ENCODE data around the gene GHRHR. TPM values are rescaled to one million over a fixed set of nuclear protein-coding genes. Genes with fewer than 3 reads are reported as not detected.

Gene GHRHR
- total and polyA plus RNA-seq, 2 donors (not counting 1 experiment from before 2014, with no cell fraction given) = not detected

- Mint-ChIP-seq H3K27me3 (peaks cover 27% of the 10 kb centered on the region), H3K4me1 (no peaks in the 10 kb centered on the region), H3K4me3 (no peak overlapping the region), H3K9me3 (ENCODE audit: insufficient read depth) (peaks cover 5% of the 10 kb centered on the region), H3K27ac (no peak overlapping the region)
- DNase-seq = no peak
- Histone ChIP-seq H4K20me1 (ENCODE audit: control insufficient read depth, insufficient read depth, low read length, poor library complexity, severe bottlenecking) (no peaks in the 10 kb centered on the region), H3K79me2 (ENCODE audit: control insufficient read depth, insufficient read depth, low read length) (no peaks in the 10 kb centered on the region), H3K4me2 (replicated peaks; ENCODE audit: low read depth, low read length, poor library complexity, severe bottlenecking) (no peak overlapping the region), H3K9me3 (ENCODE audit: control extremely low read depth in 1 of 3, control insufficient read depth in 2 of 3, insufficient read depth in 1 of 3, low read length in 2 of 3) (peaks cover 4 to 10% (median 6%) of the 10 kb centered on the region in 3 donors), H3K27me3 (replicated peaks in 1 of 4; ENCODE audit: control extremely low read depth in 1 of 4, control insufficient read depth in 3 of 4, insufficient read depth in 4 of 4, low read length in 3 of 4) (peaks cover 0 to 10% (median 2%) of the 10 kb centered on the region in 4 experiments), H2AFZ (ENCODE audit: insufficient read depth, low read depth, low read length, poor library complexity, severe bottlenecking) (no peak overlapping the region), H3K9ac (ENCODE audit: low read length) (no peak overlapping the region), H3K27ac (ENCODE audit: low read length in 2 of 2) (no peak overlapping the region), H3K4me1 (ENCODE audit: control insufficient read depth in 2 of 2, insufficient read depth in 2 of 2, low read length in 2 of 2) (peaks cover 0 to 3% of the 10 kb centered on the region in 2 donors), H3K4me3 (ENCODE audit: control extremely low read depth in 1 of 5, extremely low read depth in 1 of 5, insufficient read depth in 1 of 5, low read depth in 2 of 5, low read length in 4 of 5) (no peak overlapping the region), H3K36me3 (replicated peaks in 1 of 2; ENCODE audit: control extremely low read depth in 1 of 2, control insufficient read depth in 1 of 2, extremely low read depth in 1 of 2, insufficient read depth in 2 of 2, low read length in 1 of 2) (no peaks in the 10 kb centered on the region)
- ChIA-PET CTCF (no interaction called here), POLR2A (no interaction called here)
- WGBS (ENCODE audit: insufficient coverage) = no CpG with 5 or more reads among the region's 8 CpGs
- TF ChIP-seq CTCF (IDR thresholded peaks at IDR 0.05) (no peak), EZH2 (IDR thresholded peaks at IDR 0.05; ENCODE audit: borderline replicate concordance, insufficient read depth, low read depth, low read length, poor library complexity, severe bottlenecking) (no peak)
- ATAC-seq (ENCODE audit: low read depth) = no peak
- intact Hi-C loops (cut with micrococcal nuclease) = no loop called here
Measured at GRCh38 chr7:30941582-30942323, 22.0 kb upstream of the GHRHR start.

GRCh38 chr7:30950197-30950596 is 13.6 kb upstream of the GHRHR start:
- Mint-ChIP-seq H3K27me3 (peaks cover 30% of the 10 kb centered on the region), H3K9me3 (ENCODE audit: insufficient read depth) (peaks cover 4% of the 10 kb centered on the region), H3K4me1 (no peaks in the 10 kb centered on the region), H3K4me3 (no peak overlapping the region), H3K27ac (no peak overlapping the region)
- no peak overlapping the region for H3K4me3 ChIP-seq (ENCODE audit: control extremely low read depth in 1 of 5, extremely low read depth in 1 of 5, insufficient read depth in 1 of 5, low read depth in 2 of 5, low read length in 4 of 5)
- intact Hi-C loops (cut with micrococcal nuclease) = no loop called here
- H2AFZ ChIP-seq (ENCODE audit: insufficient read depth, low read depth, low read length, poor library complexity, severe bottlenecking) = no peak overlapping the region
- CTCF ChIA-PET = no interaction called here
- H3K27ac ChIP-seq (ENCODE audit: low read length in 2 of 2) = no peak overlapping the region
- peaks cover 3 to 7% (median 3%) of the 10 kb centered on the region in 3 donors for H3K9me3 ChIP-seq (ENCODE audit: control extremely low read depth in 1 of 3, control insufficient read depth in 2 of 3, insufficient read depth in 1 of 3, low read length in 2 of 3)
- H3K36me3 ChIP-seq (replicated peaks in 1 of 2; ENCODE audit: control extremely low read depth in 1 of 2, control insufficient read depth in 1 of 2, extremely low read depth in 1 of 2, insufficient read depth in 2 of 2, low read length in 1 of 2) = no peaks in the 10 kb centered on the region
- POLR2A ChIA-PET = no interaction called here
- no peak for DNase-seq
- no peak for TF ChIP-seq CTCF (IDR thresholded peaks at IDR 0.05)
- no peak for TF ChIP-seq EZH2 (IDR thresholded peaks at IDR 0.05; ENCODE audit: borderline replicate concordance, insufficient read depth, low read depth, low read length, poor library complexity, severe bottlenecking)
- H3K4me2 ChIP-seq (replicated peaks; ENCODE audit: low read depth, low read length, poor library complexity, severe bottlenecking) = no peak overlapping the region
- no peaks in the 10 kb centered on the region for H3K79me2 ChIP-seq (ENCODE audit: control insufficient read depth, insufficient read depth, low read length)
- H4K20me1 ChIP-seq (ENCODE audit: control insufficient read depth, insufficient read depth, low read length, poor library complexity, severe bottlenecking) = no peaks in the 10 kb centered on the region
- no peaks in the 10 kb centered on the region for H3K4me1 ChIP-seq (ENCODE audit: control insufficient read depth in 2 of 2, insufficient read depth in 2 of 2, low read length in 2 of 2)
- peaks cover 0 to 4% (median 0%) of the 10 kb centered on the region in 4 experiments for H3K27me3 ChIP-seq (replicated peaks in 1 of 4; ENCODE audit: control extremely low read depth in 1 of 4, control insufficient read depth in 3 of 4, insufficient read depth in 4 of 4, low read length in 3 of 4)
- H3K9ac ChIP-seq (ENCODE audit: low read length) = no peak overlapping the region
- ATAC-seq (ENCODE audit: low read depth) = no peak

All from B cell (primary cell).